ENCODE results near the gene KCNT2. TPM values are rescaled to one million over a fixed set of nuclear protein-coding genes. Genes with fewer than 3 reads are reported as not detected.

Gene KCNT2
- total RNA-seq, 1 experiment from 2014 or later = not detected

DNA sequence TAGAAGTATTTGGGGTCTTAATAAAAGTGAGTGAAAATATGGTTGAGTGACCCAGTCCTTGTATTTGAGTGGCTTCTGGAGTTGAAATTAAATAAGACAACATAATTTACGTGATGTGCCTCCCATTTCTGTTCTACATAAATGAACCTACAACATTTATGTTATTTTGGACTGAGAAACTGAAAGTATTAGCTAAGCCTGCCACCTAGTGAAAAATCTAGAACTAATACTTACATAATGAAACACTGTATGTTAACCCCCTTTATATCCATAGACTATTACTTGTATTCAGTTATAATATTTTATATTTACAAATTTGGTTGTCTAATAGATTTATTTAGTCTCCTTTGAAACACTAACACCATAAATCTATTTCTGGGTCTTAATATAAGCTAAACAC lies 298.9 kb downstream of the KCNT2 start:
- Histone ChIP-seq H3K79me2 (ENCODE audit: low read length) (no peaks in the 10 kb centered on the region), H4K20me1 (ENCODE audit: insufficient read depth, low read depth, low read length) (no peaks in the 10 kb centered on the region), H3K27ac (ENCODE audit: low read length) (no peak overlapping the region), H3K9ac (ENCODE audit: low read length) (no peak overlapping the region), H3K9me2 (replicated peaks; ENCODE audit: insufficient read depth, low read length) (no peaks in the 10 kb centered on the region), H3K4me3 (ENCODE audit: low read length) (no peak overlapping the region), H3K27me3 (ENCODE audit: low read length) (no peaks in the 10 kb centered on the region), H3K4me1 (ENCODE audit: low read length) (peaks cover 2% of the 10 kb centered on the region), H3K9me3 (ENCODE audit: low read length) (no peaks in the 10 kb centered on the region), H2AFZ (ENCODE audit: low read length) (no peak overlapping the region), H3K36me3 (ENCODE audit: insufficient read depth, low read length) (no peaks in the 10 kb centered on the region), H3K4me2 (ENCODE audit: low read depth, low read length, poor library complexity, severe bottlenecking) (no peak overlapping the region)
- peak; percentile 53 for DNase-seq

DNA sequence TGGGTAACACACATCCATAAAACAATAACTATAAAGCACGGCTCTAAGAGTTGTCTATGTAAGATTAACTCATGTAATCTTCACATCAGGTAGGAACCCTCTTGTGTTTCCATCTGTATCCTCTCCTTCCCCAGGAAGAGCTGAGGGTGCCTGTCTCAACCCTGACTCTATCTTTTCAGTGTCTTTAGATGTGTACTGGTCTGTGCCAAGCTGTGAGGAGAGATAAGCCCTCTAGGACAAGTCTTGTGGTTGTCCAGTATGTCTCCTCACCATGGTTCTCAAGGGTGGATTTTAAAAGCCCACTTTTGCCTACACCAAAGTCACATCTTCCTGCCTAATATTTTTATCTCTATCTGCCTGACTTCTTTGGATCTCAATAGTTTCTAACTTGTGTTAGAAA lies 300.1 kb downstream of the KCNT2 start:
- Histone ChIP-seq H3K36me3 (ENCODE audit: insufficient read depth, low read length) (no peaks in the 10 kb centered on the region), H3K9ac (ENCODE audit: low read length) (no peak overlapping the region), H2AFZ (ENCODE audit: low read length) (no peak overlapping the region), H4K20me1 (ENCODE audit: insufficient read depth, low read depth, low read length) (no peaks in the 10 kb centered on the region), H3K9me3 (ENCODE audit: low read length) (no peaks in the 10 kb centered on the region), H3K4me1 (ENCODE audit: low read length) (no peaks in the 10 kb centered on the region), H3K4me3 (ENCODE audit: low read length) (no peak overlapping the region), H3K27ac (ENCODE audit: low read length) (no peak overlapping the region), H3K4me2 (ENCODE audit: low read depth, low read length, poor library complexity, severe bottlenecking) (no peak overlapping the region), H3K27me3 (ENCODE audit: low read length) (no peaks in the 10 kb centered on the region), H3K9me2 (replicated peaks; ENCODE audit: insufficient read depth, low read length) (no peaks in the 10 kb centered on the region), H3K79me2 (ENCODE audit: low read length) (no peaks in the 10 kb centered on the region)
- no peak for DNase-seq

DNA sequence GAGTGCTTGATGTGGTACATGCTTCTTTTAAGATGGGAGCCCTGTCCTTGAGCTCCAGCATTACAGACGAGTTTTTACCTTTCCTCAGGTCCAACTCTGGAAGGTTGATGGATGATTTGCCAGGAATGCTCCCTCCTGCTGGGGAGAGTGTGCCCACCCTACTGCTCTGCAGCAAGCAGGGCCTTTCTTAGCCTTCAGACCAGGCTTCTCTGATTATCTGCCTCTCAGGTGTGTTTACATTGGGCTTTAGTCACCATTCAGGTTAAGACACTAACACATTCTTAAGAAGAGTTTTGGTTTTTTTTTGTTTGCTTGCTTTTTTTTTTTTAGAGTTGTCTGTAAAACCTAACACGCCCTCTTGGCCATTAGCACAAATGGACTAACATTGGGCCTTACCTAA lies 301.8 kb downstream of the KCNT2 start:
- Histone ChIP-seq H3K79me2 (ENCODE audit: low read length) (no peaks in the 10 kb centered on the region), H3K4me1 (ENCODE audit: low read length) (no peaks in the 10 kb centered on the region), H3K9ac (ENCODE audit: low read length) (no peak overlapping the region), H3K27me3 (ENCODE audit: low read length) (no peaks in the 10 kb centered on the region), H3K36me3 (ENCODE audit: insufficient read depth, low read length) (no peaks in the 10 kb centered on the region), H3K4me3 (ENCODE audit: low read length) (no peak overlapping the region), H2AFZ (ENCODE audit: low read length) (no peak overlapping the region), H3K4me2 (ENCODE audit: low read depth, low read length, poor library complexity, severe bottlenecking) (no peak overlapping the region), H4K20me1 (ENCODE audit: insufficient read depth, low read depth, low read length) (no peaks in the 10 kb centered on the region), H3K9me3 (ENCODE audit: low read length) (no peaks in the 10 kb centered on the region), H3K27ac (ENCODE audit: low read length) (no peak overlapping the region), H3K9me2 (replicated peaks; ENCODE audit: insufficient read depth, low read length) (no peaks in the 10 kb centered on the region)
- no peak for DNase-seq

DNA sequence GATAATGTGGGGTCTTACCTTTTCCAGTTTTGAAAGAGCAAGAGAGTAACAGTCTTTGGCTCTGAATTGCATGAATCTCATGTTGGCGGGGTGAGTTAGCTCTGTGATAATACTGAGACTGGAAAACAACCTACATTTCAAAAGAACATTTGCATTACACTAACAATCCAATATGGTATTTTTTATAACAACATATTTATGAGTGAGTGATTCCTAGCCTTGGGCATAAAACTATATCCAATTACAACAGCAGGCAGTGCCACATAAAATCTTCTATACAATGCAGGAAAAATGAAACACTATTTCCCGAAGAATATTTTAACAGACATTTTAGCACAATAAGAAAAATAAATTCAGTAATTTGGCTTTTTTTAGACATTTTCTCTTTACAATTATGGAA lies 303.0 kb downstream of the KCNT2 start:
- no peaks in the 10 kb centered on the region for H3K27me3 ChIP-seq (ENCODE audit: low read length)
- H3K4me1 ChIP-seq (ENCODE audit: low read length) = no peaks in the 10 kb centered on the region

DNA sequence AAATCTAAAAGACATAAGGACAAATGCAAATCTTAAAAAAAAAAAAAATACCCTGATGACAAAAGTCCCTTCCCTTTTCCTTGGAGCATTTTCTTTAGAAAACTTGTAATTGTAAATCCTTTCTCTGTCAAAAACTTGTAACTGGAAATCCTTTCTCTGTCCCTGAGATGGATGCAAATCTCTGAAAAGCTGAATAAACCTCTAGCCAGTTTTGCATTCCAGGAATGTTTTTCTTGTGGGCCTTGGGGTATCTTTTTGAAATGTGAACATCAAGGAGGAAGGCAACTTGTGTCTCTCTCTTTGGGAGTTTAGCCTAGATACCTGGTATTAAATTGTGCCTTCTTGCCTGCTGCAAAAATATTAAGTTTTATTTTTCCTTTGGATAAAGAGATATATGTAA lies 305.3 kb downstream of the KCNT2 start:
- Histone ChIP-seq H3K9me2 (replicated peaks; ENCODE audit: insufficient read depth, low read length) (no peaks in the 10 kb centered on the region), H3K27me3 (ENCODE audit: low read length) (no peaks in the 10 kb centered on the region), H4K20me1 (ENCODE audit: insufficient read depth, low read depth, low read length) (no peaks in the 10 kb centered on the region), H3K9ac (ENCODE audit: low read length) (no peak overlapping the region), H3K4me2 (ENCODE audit: low read depth, low read length, poor library complexity, severe bottlenecking) (no peak overlapping the region), H3K4me3 (ENCODE audit: low read length) (no peak overlapping the region), H3K9me3 (ENCODE audit: low read length) (no peaks in the 10 kb centered on the region), H3K79me2 (ENCODE audit: low read length) (no peaks in the 10 kb centered on the region), H3K36me3 (ENCODE audit: insufficient read depth, low read length) (no peaks in the 10 kb centered on the region), H2AFZ (ENCODE audit: low read length) (no peak overlapping the region), H3K4me1 (ENCODE audit: low read length) (no peaks in the 10 kb centered on the region), H3K27ac (ENCODE audit: low read length) (no peak overlapping the region)
- no peak for DNase-seq

More for the DNA sequence above, 303.0 kb downstream of the KCNT2 start:
- no peaks in the 10 kb centered on the region for H4K20me1 ChIP-seq (ENCODE audit: insufficient read depth, low read depth, low read length)
- no peaks in the 10 kb centered on the region for H3K9me2 ChIP-seq (replicated peaks; ENCODE audit: insufficient read depth, low read length)
- no peak overlapping the region for H3K4me3 ChIP-seq (ENCODE audit: low read length)
- no peaks in the 10 kb centered on the region for H3K36me3 ChIP-seq (ENCODE audit: insufficient read depth, low read length)
- no peak overlapping the region for H3K4me2 ChIP-seq (ENCODE audit: low read depth, low read length, poor library complexity, severe bottlenecking)
- no peak overlapping the region for H2AFZ ChIP-seq (ENCODE audit: low read length)
- no peak for DNase-seq
- no peaks in the 10 kb centered on the region for H3K9me3 ChIP-seq (ENCODE audit: low read length)
- no peak overlapping the region for H3K27ac ChIP-seq (ENCODE audit: low read length)
- no peak overlapping the region for H3K9ac ChIP-seq (ENCODE audit: low read length)
- H3K79me2 ChIP-seq (ENCODE audit: low read length) = no peaks in the 10 kb centered on the region

DNA sequence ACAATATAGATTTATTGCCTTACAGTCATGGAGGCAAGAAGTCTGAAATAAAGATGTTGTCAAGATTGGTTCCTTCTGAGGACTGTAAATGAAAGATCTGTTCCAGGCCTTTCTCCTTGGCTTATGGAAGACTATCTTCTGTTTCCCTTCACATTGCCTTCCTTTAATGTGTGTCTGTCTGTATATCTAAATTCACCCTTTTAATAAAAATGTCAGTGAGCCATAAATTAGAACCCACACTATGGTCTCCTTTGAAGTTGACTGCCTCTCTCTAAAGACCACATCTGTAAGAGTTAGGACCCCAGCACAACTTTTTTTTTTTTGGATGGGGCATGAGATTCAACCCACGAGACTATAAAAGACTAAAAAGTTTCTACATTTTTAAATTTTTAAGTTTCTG lies 305.8 kb downstream of the KCNT2 start:
- H3K9me3 ChIP-seq (ENCODE audit: low read length) = no peaks in the 10 kb centered on the region
- H3K4me2 ChIP-seq (ENCODE audit: low read depth, low read length, poor library complexity, severe bottlenecking) = no peak overlapping the region
- no peaks in the 10 kb centered on the region for H3K4me1 ChIP-seq (ENCODE audit: low read length)
- H3K4me3 ChIP-seq (ENCODE audit: low read length) = no peak overlapping the region
- H3K9ac ChIP-seq (ENCODE audit: low read length) = no peak overlapping the region
- DNase-seq = no peak
- no peaks in the 10 kb centered on the region for H3K79me2 ChIP-seq (ENCODE audit: low read length)
- H2AFZ ChIP-seq (ENCODE audit: low read length) = no peak overlapping the region
- H3K27me3 ChIP-seq (ENCODE audit: low read length) = no peaks in the 10 kb centered on the region
- H3K27ac ChIP-seq (ENCODE audit: low read length) = no peak overlapping the region
- no peaks in the 10 kb centered on the region for H3K36me3 ChIP-seq (ENCODE audit: insufficient read depth, low read length)
- no peaks in the 10 kb centered on the region for H4K20me1 ChIP-seq (ENCODE audit: insufficient read depth, low read depth, low read length)
- H3K9me2 ChIP-seq (replicated peaks; ENCODE audit: insufficient read depth, low read length) = no peaks in the 10 kb centered on the region

DNA sequence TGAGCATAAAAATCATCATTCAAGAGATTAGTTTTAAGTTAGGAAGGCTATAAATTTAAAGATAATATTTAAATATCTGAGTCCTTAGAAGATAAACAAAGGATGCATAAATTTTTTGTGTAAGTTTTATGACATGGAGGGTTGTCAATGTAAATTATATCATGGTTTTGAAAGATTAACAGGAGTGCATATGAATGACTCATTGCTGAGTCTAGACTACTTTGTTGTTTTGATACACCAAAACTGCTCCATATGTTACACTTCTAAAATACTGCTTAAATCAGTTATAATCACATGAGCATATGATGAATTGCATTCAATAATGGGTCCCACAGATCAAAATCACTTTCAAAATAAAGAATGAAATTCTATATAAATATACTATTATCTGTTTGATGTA lies 312.5 kb downstream of the KCNT2 start:
- Histone ChIP-seq H3K79me2 (ENCODE audit: low read length) (no peaks in the 10 kb centered on the region), H3K36me3 (ENCODE audit: insufficient read depth, low read length) (no peaks in the 10 kb centered on the region), H2AFZ (ENCODE audit: low read length) (no peak overlapping the region), H3K9me2 (replicated peaks; ENCODE audit: insufficient read depth, low read length) (no peaks in the 10 kb centered on the region), H3K4me3 (ENCODE audit: low read length) (no peak overlapping the region), H3K9me3 (ENCODE audit: low read length) (no peaks in the 10 kb centered on the region; the same call in 1 of the 2 replicates), H3K27me3 (ENCODE audit: low read length) (no peaks in the 10 kb centered on the region), H3K27ac (ENCODE audit: low read length) (no peak overlapping the region), H3K9ac (ENCODE audit: low read length) (no peak overlapping the region), H4K20me1 (ENCODE audit: insufficient read depth, low read depth, low read length) (no peaks in the 10 kb centered on the region), H3K4me2 (ENCODE audit: low read depth, low read length, poor library complexity, severe bottlenecking) (no peak overlapping the region), H3K4me1 (ENCODE audit: low read length) (no peaks in the 10 kb centered on the region)
- no peak for DNase-seq

DNA sequence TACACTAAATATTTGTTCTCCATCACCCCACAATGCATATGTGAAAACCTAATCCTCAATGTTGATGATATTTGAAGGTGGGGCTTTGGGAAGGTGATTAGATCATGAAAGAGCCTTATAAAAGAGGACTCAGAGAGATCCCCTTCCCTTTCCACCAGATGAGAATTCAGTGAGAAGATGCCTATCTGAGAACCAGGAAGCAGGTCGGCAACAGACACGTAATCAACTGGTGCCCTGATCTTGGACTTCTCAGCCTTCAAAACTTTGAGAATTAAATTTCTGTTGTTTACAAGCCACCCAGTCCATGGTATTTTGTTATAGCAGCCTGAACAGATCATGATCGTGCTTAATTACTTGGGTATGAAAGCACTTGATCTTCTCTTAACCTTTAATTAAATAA lies 329.4 kb downstream of the KCNT2 start:
- Histone ChIP-seq H2AFZ (ENCODE audit: low read length) (no peak overlapping the region), H3K36me3 (ENCODE audit: insufficient read depth, low read length) (no peaks in the 10 kb centered on the region), H3K9me2 (replicated peaks; ENCODE audit: insufficient read depth, low read length) (no peaks in the 10 kb centered on the region), H4K20me1 (ENCODE audit: insufficient read depth, low read depth, low read length) (no peaks in the 10 kb centered on the region), H3K4me3 (ENCODE audit: low read length) (no peak overlapping the region), H3K27ac (ENCODE audit: low read length) (no peak overlapping the region), H3K27me3 (ENCODE audit: low read length) (no peaks in the 10 kb centered on the region), H3K79me2 (ENCODE audit: low read length) (no peaks in the 10 kb centered on the region), H3K4me2 (ENCODE audit: low read depth, low read length, poor library complexity, severe bottlenecking) (no peak overlapping the region), H3K4me1 (ENCODE audit: low read length) (no peaks in the 10 kb centered on the region), H3K9ac (ENCODE audit: low read length) (no peak overlapping the region), H3K9me3 (ENCODE audit: low read length) (peaks cover 10% of the 10 kb centered on the region; the same call in 1 of the 2 replicates)
- DNase-seq = no peak

DNA sequence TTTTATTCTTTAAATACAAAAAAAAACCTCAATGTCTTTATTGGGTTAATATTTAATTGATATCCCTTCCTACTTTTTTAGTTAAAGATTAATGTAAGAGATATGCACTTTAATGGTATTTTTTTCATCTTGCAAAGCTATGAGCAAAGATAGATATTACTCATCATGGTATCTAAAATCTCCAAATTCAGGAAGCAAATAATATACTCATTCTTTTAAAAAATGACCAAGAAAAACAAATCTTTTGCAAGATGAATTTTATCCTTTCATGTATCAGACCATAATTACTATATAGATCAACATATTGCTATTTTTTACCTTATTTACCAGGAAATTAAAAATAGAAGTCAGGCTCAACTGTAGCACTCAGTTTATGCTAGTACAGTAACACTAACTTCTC lies 330.4 kb downstream of the KCNT2 start:
- DNase-seq = no peak
- H3K9ac ChIP-seq (ENCODE audit: low read length) = no peak overlapping the region

More for the DNA sequence above, 330.4 kb downstream of the KCNT2 start:
- H3K27me3 ChIP-seq (ENCODE audit: low read length) = no peaks in the 10 kb centered on the region
- peaks cover 7% of the 10 kb centered on the region; the same call in 1 of the 2 replicates for H3K9me3 ChIP-seq (ENCODE audit: low read length)
- no peak overlapping the region for H3K27ac ChIP-seq (ENCODE audit: low read length)
- H3K79me2 ChIP-seq (ENCODE audit: low read length) = no peaks in the 10 kb centered on the region
- H3K4me2 ChIP-seq (ENCODE audit: low read depth, low read length, poor library complexity, severe bottlenecking) = no peak overlapping the region
- no peaks in the 10 kb centered on the region for H3K36me3 ChIP-seq (ENCODE audit: insufficient read depth, low read length)
- H3K9me2 ChIP-seq (replicated peaks; ENCODE audit: insufficient read depth, low read length) = no peaks in the 10 kb centered on the region
- H2AFZ ChIP-seq (ENCODE audit: low read length) = no peak overlapping the region
- H4K20me1 ChIP-seq (ENCODE audit: insufficient read depth, low read depth, low read length) = no peaks in the 10 kb centered on the region
- no peak overlapping the region for H3K4me3 ChIP-seq (ENCODE audit: low read length)
- no peaks in the 10 kb centered on the region for H3K4me1 ChIP-seq (ENCODE audit: low read length)

Measured in Karpas-422 (cell line).